ENCODE data around the gene PALM2AKAP2. TPM values are rescaled to one million over a fixed set of nuclear protein-coding genes. Genes with fewer than 3 reads are reported as not detected.

The PALM2AKAP2 gene
- total RNA-seq, 1 experiment from 2014 or later, result 39.6 TPM

DNA sequence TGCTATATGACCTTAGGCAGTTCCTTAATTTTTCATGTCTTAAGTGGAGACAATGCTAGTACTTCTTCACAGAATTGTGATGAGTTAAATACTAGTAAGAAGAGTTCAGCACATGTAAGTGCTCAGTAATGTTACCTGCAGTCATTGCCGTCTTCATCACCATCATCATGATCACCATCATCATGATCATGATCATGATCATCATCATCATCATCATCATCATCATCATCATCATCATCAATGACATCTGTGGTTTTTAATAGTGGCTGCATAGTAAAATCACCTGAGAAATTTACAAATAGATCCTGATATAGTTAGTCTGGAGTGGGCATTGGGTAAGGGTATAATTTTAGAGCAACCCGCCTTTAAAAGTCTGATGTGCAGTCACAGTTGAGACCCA lies 14.7 kb upstream of the PALM2AKAP2 start:
- H3K4me1 ChIP-seq, result peaks cover 15% of the 10 kb centered on the region
- H3K4me3 ChIP-seq, result no peak overlapping the region
- H3K9me3 ChIP-seq (replicated peaks), result no peaks in the 10 kb centered on the region
- no peak overlapping the region for H3K27ac ChIP-seq
- no peaks in the 10 kb centered on the region for H3K36me3 ChIP-seq
- H3K27me3 ChIP-seq, result no peaks in the 10 kb centered on the region
- DNase-seq, result no peak

DNA sequence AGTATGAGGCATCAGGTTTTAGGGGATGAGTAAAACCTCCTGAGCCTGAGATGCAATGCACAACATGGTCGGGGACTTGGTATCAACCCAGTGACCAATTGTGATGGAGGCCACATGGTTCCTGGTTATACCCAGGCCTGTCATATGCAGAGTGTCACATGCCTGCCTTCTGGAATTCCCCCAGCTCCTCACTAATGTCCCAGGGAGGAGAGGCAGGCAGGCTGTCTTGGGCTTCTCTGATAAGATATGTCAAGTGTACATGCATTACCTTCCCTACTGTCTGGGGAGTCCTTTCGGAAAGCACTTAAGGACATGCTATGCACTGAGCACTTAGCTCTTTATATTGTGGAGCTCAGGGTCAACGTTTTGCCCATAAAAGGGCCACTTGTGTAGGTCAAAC lies 14.2 kb upstream of the PALM2AKAP2 start:
- Histone ChIP-seq H3K4me1 (peaks cover 21% of the 10 kb centered on the region), H3K9me3 (replicated peaks) (no peaks in the 10 kb centered on the region), H3K36me3 (no peaks in the 10 kb centered on the region), H3K4me3 (no peak overlapping the region), H3K27me3 (no peaks in the 10 kb centered on the region), H3K27ac (no peak overlapping the region)
- DNase-seq, result no peak

DNA sequence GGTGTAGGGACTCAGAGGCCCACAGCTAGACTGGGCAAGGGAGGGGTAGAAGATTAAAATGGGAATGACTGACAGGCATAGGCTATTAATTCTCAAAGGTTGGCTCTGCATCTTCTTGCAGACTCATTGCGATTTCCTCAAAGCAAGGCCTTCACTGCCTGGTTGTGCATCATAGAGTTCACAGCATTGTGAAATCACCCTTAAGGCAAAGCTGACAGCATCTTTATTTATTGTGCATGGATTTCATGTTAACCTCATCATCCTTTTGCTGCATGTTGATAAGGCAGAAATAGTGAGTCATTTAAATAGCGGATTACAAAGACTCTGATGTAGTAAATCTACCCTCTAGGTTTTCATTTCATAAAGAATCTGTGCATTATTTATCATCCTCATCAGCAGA lies 13.6 kb upstream of the PALM2AKAP2 start:
- Histone ChIP-seq H3K27ac (no peak overlapping the region), H3K4me3 (no peak overlapping the region), H3K4me1 (peaks cover 26% of the 10 kb centered on the region), H3K27me3 (no peaks in the 10 kb centered on the region), H3K36me3 (no peaks in the 10 kb centered on the region), H3K9me3 (replicated peaks) (no peaks in the 10 kb centered on the region)
- no peak for DNase-seq

DNA sequence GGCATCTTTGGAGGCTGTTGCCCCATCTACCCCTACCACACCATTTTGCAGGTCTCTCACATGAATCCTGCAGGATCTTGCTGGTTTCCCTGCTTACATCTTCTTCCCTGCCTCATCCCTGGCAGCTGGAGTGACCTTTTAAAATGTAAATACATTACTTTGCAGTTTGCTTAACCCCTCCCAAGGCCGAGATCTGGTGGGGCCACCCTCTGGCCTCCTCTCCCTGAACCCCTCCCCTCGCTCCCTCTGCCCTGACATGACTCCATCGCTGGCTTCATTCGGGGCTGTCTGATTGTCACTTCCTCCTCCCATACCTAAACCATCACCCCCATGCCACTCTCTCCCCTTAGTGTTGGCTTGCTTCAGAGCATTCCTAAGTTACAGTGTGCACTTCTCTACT lies 12.6 kb upstream of the PALM2AKAP2 start:
- no peaks in the 10 kb centered on the region for H3K27me3 ChIP-seq
- no peak for DNase-seq
- no peak overlapping the region for H3K27ac ChIP-seq
- no peak overlapping the region for H3K4me3 ChIP-seq
- H3K36me3 ChIP-seq, result no peaks in the 10 kb centered on the region
- H3K9me3 ChIP-seq (replicated peaks), result no peaks in the 10 kb centered on the region
- H3K4me1 ChIP-seq, result peaks cover 36% of the 10 kb centered on the region

DNA sequence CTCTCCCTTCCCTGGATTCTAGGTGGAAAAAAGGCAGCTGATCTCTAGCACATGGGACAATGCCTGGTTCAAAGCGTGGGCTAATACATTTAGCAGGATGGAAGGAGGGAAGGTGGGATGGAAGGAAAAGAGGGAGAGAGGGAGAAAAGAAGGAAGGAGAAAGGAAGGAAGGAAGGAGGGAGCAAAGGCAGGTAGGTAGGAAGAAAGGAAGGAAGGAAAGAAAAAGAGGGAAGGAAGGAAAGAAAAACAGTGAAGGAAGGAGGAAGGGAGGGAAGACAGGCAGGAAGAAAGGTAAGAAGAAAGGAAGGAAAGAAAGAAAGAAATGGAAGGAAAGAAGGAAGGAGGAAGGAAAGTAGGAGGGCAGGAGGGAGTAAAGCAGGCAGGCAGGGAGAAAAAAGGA lies 12.2 kb upstream of the PALM2AKAP2 start:
- Histone ChIP-seq H3K27me3 (no peaks in the 10 kb centered on the region), H3K4me3 (no peak overlapping the region), H3K4me1 (peaks cover 40% of the 10 kb centered on the region), H3K36me3 (no peaks in the 10 kb centered on the region), H3K27ac (no peak overlapping the region), H3K9me3 (replicated peaks) (no peaks in the 10 kb centered on the region)
- DNase-seq, result no peak

DNA sequence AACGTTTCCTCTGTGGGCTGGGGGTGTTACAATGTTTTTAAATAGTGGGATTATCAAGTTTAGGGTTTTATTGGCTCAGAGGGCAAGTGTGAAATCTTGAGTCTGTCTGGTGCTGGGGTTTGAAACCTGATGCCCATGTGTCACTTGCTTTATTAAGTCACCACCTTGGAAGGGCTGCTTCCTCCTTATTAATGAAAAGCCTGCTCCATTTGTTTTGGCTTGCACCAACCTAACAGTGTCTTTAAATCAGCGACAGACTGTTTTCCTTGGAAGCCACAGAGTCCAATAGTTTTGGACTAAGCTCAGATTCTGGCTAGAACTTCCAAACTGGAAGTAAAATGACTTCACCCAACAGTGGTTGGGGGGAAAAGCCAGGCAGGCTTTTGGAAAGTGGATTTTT lies 10.7 kb upstream of the PALM2AKAP2 start:
- H3K9me3 ChIP-seq (replicated peaks), result no peaks in the 10 kb centered on the region
- no peaks in the 10 kb centered on the region for H3K27me3 ChIP-seq
- H3K27ac ChIP-seq, result peak overlapping the region; percentile 32
- peaks cover 40% of the 10 kb centered on the region for H3K4me1 ChIP-seq
- H3K4me3 ChIP-seq, result no peak overlapping the region
- DNase-seq, result peak; percentile 36 to 61
- no peaks in the 10 kb centered on the region for H3K36me3 ChIP-seq

DNA sequence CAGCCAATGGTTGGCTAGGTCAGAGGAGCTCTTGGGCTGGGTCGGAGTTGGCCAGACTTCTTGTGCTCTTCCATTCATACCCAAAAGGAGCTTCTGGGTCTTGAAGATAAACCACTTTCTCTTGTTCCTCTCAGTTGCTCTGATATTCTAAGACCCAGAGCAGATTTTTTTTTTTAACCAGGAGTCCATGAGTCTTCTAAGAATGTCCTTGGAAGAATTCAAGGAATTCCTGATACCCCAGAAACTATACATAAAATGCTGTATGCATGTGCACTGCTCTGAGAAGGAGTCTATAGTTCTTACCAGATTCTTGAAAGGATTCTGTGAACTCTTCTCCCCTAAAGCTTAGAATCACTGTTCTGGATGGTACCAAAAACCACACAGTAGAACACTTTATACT lies 9.9 kb upstream of the PALM2AKAP2 start:
- no peaks in the 10 kb centered on the region for H3K9me3 ChIP-seq (replicated peaks)
- no peaks in the 10 kb centered on the region for H3K27me3 ChIP-seq
- peaks cover 40% of the 10 kb centered on the region for H3K4me1 ChIP-seq
- no peak overlapping the region for H3K4me3 ChIP-seq
- peak overlapping the region; percentile 82 for H3K27ac ChIP-seq
- no peaks in the 10 kb centered on the region for H3K36me3 ChIP-seq
- no peak for DNase-seq

DNA sequence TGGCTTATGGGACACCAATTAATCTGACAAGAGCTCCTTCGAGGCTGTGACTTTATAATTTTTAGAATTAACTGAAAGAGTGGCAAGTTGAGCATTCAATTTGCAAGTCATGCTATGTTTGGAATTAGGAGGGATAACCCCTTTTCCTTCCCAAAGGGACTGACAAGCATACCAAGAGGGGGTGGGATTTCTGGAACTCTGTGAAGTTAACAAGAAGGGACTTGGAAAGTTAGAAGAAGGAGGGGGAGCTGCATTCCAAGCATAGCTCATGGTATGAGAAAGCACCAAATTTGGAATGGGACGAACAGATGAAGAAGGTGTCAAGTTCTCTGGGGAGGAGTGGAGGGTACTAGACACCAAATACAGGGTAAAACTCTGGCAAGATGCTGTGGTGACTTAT lies 8.9 kb upstream of the PALM2AKAP2 start:
- Histone ChIP-seq H3K9me3 (replicated peaks) (no peaks in the 10 kb centered on the region), H3K4me3 (peak overlapping the region; percentile 19), H3K36me3 (no peaks in the 10 kb centered on the region), H3K27ac (peak overlapping the region; percentile 82), H3K4me1 (peaks cover 40% of the 10 kb centered on the region), H3K27me3 (no peaks in the 10 kb centered on the region)
- DNase-seq, result peak; percentile 87 to 88

DNA sequence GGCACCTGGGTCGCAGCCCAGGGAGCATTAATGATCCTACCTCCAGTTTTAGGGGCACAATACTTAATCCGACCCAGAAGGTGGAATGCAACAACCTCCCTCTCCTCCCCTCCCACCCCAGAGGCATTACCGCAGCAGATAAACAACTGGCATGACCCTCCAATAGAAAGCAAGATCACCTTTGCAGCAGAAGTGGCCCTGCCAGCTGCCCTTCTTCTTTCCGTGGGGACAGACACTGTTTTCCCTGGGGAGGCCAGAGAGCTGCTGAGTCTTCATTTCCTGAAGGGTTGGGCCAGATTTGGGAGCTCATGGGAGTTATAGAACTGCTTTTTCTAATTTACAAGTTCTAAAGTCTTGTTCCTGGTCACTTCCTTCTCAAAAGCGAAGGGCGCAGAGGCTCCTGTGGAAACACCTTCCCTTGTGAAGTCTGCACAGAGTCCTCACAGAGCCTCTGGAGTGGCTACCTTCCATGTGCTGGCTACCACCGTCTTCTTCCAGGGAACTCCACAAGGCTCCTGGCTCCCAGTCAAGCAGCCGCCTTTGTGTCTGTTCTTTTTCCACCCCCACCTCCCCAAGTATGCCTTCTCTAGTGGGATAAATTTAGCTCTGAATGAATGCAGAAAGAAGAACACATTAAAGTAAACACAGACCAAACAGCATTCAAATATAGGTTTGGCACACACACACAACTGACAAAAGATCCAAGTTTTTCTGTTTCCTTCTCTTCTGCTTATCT lies 8.0 kb upstream of the PALM2AKAP2 start:
- Histone ChIP-seq H3K4me3 (peak overlapping the region; percentile 19), H3K27ac (peak overlapping the region; percentile 82), H3K27me3 (no peaks in the 10 kb centered on the region), H3K9me3 (replicated peaks) (no peaks in the 10 kb centered on the region), H3K36me3 (no peaks in the 10 kb centered on the region), H3K4me1 (peaks cover 40% of the 10 kb centered on the region)
- DNase-seq, result peak; percentile 66 to 71

DNA sequence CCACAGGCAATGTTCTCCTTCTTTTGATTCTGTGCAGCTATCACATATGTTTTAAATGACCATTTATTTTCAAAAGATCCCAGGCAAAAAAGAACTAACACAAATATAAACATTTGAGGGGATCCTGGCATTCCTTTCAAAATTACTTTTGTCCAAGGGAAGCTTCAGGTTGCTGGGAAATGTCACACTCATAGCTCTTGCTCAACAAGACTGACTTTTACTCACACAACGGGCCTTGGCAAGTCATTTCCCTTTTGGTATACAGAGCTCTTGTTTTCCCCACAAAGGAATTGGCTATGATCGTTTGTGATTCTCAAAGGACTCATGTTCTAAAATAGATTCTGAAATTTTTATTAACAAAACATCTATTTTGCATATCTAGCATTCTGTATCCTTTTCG lies 4.5 kb upstream of the PALM2AKAP2 start:
- DNase-seq, result no peak
- Histone ChIP-seq H3K9me3 (replicated peaks) (no peaks in the 10 kb centered on the region), H3K4me3 (no peak overlapping the region), H3K27me3 (no peaks in the 10 kb centered on the region), H3K4me1 (peaks cover 24% of the 10 kb centered on the region), H3K27ac (no peak overlapping the region), H3K36me3 (no peaks in the 10 kb centered on the region)

DNA sequence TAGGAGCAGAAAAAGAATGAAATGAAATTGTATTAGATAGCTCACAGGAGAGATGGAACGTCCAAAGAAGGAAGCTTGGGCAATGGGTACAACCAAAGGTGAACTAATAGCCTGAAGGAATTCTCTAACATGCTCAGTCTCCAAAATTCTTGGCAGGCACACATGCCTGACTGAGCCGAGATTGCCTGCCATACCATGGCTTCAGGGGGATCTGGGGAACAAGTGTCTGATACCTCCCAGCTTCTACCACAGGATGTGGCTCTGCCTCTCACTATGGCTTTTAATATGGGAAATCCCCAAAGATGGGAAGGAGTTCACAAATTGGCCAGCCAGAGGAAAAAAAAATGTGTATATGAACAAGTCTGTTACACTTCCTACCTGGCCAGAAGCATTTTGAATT lies 3.6 kb upstream of the PALM2AKAP2 start:
- no peaks in the 10 kb centered on the region for H3K9me3 ChIP-seq (replicated peaks)
- peak in 1 of 2 experiments; percentile 20 for DNase-seq
- H3K4me1 ChIP-seq, result peaks cover 15% of the 10 kb centered on the region
- no peak overlapping the region for H3K27ac ChIP-seq
- H3K4me3 ChIP-seq, result no peak overlapping the region
- no peaks in the 10 kb centered on the region for H3K27me3 ChIP-seq
- no peaks in the 10 kb centered on the region for H3K36me3 ChIP-seq

DNA sequence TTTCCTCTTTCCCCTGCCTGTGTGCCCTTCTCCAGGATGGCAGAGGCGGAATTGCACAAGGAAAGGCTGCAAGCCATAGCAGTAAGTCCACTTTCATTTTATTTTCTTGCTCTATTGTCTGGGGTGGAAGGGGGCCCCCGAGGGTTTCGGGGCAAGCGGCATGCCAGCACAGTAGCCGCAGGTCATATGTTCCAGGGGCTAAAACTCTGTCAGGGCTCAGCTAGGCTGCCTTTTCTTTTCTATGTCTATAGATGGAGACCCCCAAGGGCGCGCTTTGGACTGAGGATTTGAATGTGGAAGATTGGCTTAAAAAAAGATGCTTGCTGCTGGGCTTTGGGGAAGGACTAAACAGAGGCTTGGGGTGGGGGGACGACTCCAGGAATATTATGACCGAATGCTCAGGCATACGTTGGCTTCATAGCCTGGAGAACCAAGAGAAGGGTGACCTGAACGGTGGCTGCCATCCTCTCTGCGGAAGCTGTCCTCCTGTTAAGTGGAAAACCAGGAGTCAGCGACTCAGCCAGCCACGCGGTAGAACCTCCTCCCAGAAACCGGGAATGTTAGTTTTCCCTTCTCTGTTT lies 545 bp downstream of the PALM2AKAP2 start:
- Histone ChIP-seq H3K27me3 (no peaks in the 10 kb centered on the region), H3K36me3 (peaks cover 12% of the 10 kb centered on the region), H3K27ac (peak overlapping the region; percentile 81), H3K4me3 (peak overlapping the region; percentile 83), H3K4me1 (peaks cover 10% of the 10 kb centered on the region), H3K9me3 (replicated peaks) (no peaks in the 10 kb centered on the region)
- DNase-seq, result peak; percentile 65 to 75

DNA sequence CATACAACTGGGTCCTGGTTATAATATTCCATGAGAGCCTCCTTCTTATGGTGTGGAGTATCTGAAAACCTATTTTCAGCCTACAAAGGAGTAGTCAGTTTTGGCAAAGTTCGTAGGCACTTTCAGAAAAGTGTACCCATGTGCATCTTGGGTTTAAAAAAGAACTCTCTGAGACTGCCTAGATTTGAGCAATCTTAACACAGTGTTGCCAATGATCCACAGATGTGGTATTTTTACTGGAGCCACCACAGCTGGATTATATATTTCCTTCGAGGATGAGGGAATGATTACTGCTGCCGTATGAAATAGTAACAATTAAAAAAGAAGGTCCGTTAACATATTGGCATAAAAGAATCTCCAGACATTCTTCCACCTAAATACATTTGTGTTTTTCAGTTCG lies 1.1 kb downstream of the PALM2AKAP2 start:
- H3K9me3 ChIP-seq (replicated peaks), result no peaks in the 10 kb centered on the region
- H3K4me1 ChIP-seq, result peaks cover 10% of the 10 kb centered on the region
- H3K4me3 ChIP-seq, result peak overlapping the region; percentile 83
- no peaks in the 10 kb centered on the region for H3K27me3 ChIP-seq
- no peak for DNase-seq
- peaks cover 15% of the 10 kb centered on the region for H3K36me3 ChIP-seq
- H3K27ac ChIP-seq, result peak overlapping the region; percentile 81

DNA sequence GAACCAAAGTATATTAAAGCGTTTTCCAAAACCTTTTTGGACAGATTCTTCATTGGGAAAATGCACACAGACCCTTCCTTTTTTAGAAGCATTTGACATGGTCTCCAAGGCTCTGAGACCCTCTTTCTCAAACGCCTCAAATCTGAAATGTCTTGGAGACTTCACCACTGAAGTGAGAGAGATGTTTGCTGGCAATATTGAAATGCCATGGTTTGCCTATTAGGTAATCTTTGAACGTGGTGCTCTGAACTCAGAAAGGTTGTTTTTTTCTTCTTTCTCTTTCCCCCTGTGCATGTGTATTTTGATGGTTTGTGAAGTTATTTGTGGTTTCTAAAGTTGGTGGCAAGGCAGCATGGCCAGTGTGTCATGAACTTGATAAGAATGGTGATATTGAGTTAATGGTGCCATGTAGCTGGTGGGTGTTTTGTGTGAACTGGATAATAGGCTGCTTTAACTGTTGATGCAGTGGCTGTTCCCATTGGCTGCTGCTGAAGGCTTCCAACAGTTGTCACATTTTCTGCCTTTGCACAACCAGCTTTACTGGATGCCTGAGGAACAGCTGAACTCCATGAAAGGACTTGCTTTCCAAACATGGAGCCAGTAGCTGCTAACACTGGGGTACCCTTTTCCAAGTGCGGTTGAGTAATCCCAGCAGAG lies 1.7 kb downstream of the PALM2AKAP2 start:
- peak; percentile 88 to 96 for DNase-seq
- H3K4me1 ChIP-seq, result peaks cover 10% of the 10 kb centered on the region
- no peaks in the 10 kb centered on the region for H3K9me3 ChIP-seq (replicated peaks)
- H3K4me3 ChIP-seq, result peak overlapping the region; percentile 83
- H3K36me3 ChIP-seq, result peaks cover 15% of the 10 kb centered on the region
- no peaks in the 10 kb centered on the region for H3K27me3 ChIP-seq
- H3K27ac ChIP-seq, result peak overlapping the region; percentile 81

DNA sequence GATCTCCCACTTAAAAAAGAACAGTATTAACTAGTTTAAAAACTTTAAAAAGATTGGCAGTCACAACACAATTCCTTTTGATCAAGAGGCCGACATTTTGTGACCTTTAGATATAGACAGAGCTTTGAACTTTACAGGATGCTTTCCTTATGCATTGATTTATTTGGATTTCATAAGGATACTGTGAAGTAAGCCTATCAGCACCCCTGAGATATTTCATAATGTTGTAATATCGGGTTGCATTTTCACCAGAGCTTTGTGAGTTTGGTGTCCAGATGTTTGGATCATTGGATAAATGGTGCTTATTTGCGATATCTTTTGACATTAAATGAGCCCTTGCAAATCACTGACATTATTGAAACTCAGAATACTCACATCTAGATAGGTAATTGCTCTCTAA lies 7.7 kb downstream of the PALM2AKAP2 start:
- H3K4me1 ChIP-seq, result peaks cover 29% of the 10 kb centered on the region
- H3K4me3 ChIP-seq, result no peak overlapping the region
- DNase-seq, result no peak
- no peaks in the 10 kb centered on the region for H3K27me3 ChIP-seq
- H3K36me3 ChIP-seq, result peaks cover 15% of the 10 kb centered on the region
- no peak overlapping the region for H3K27ac ChIP-seq
- H3K9me3 ChIP-seq (replicated peaks), result 0 out of 2 replicates have a peak, but pooled peaks cover 4% of the 10 kb centered on the region

Data from SJCRH30 (cell line).